ENCODE results near the gene OTUD5.

The OTUD5 gene

GRCh38 chrX:48937054-48937907, 20.1 kb downstream of the OTUD5 start:
- no peak for DNase-seq (ENCODE audit: low read depth)

- DNase-seq (ENCODE audit: low read depth), result no peak
Measured at GRCh38 chrX:48936429-48937053, 20.9 kb downstream of the OTUD5 start.

GRCh38 chrX:48935301-48935670, 22.1 kb downstream of the OTUD5 start:
- no peak for DNase-seq (ENCODE audit: low read depth)

GRCh38 chrX:48934581-48935300, 22.7 kb downstream of the OTUD5 start:
- no peak for DNase-seq (ENCODE audit: low read depth)

- no peak for DNase-seq (ENCODE audit: low read depth)
Measured at GRCh38 chrX:48933757-48934156, 23.6 kb downstream of the OTUD5 start.

- no peak for DNase-seq (ENCODE audit: low read depth)
Measured at GRCh38 chrX:48927736-48928382, 29.5 kb downstream of the OTUD5 start.

- no peak for DNase-seq (ENCODE audit: low read depth)
Measured at GRCh38 chrX:48927123-48927522, 30.3 kb downstream of the OTUD5 start.

- no peak for DNase-seq (ENCODE audit: low read depth)
Measured at GRCh38 chrX:48924270-48924669, 33.1 kb downstream of the OTUD5 start.

- DNase-seq (ENCODE audit: low read depth), result no peak
Measured at GRCh38 chrX:48923771-48924170, 33.6 kb downstream of the OTUD5 start.

- DNase-seq (ENCODE audit: low read depth), result no peak
Measured at GRCh38 chrX:48920718-48921104, 36.7 kb downstream of the OTUD5 start.

- DNase-seq (ENCODE audit: low read depth), result no peak
Measured at GRCh38 chrX:48919947-48920717, 37.3 kb downstream of the OTUD5 start.

GRCh38 chrX:48919360-48919841, 38.0 kb downstream of the OTUD5 start:
- no peak for DNase-seq (ENCODE audit: low read depth)

- no peak for DNase-seq (ENCODE audit: low read depth)
Measured at GRCh38 chrX:48918643-48919340, 38.6 kb downstream of the OTUD5 start, which contains the start of gene PIM2. TSS of gene PIM2 (minus strand) at chrX:48919024. CDS start at chrX:48918834, 190 bp downstream.

- no peak for DNase-seq (ENCODE audit: low read depth)
Measured at GRCh38 chrX:48918301-48918642, 39.1 kb downstream of the OTUD5 start.

- peak; percentile 37 for DNase-seq (ENCODE audit: low read depth)
Measured at GRCh38 chrX:48917139-48918001, 40.0 kb downstream of the OTUD5 start.

- DNase-seq (ENCODE audit: low read depth), result no peak
Measured at GRCh38 chrX:48914593-48915493, 42.6 kb downstream of the OTUD5 start.

GRCh38 chrX:48913605-48914366, 43.6 kb downstream of the OTUD5 start:
- no peak for DNase-seq (ENCODE audit: low read depth)

Measured in GM04503 (cell line).